K562 (cell line): ENCODE results near the gene RESF1.

Experiments
- EP300 ChIP-seq: IDR thresholded peaks from 2 replicates; pipeline ENCODE4 v1.6.1; 2012; ENCODE audit warnings: low read length, improper control_type of control experiment
- FOSL1 ChIP-seq: fragments of 200-800 bp; sonication (Bioruptor generic); conservative IDR thresholded peaks from 2 replicates; pipeline ENCODE4 v1.6.1; 2016; ENCODE audit warnings: missing genetic modification characterization, missing compliant biosample characterization
- NFRKB ChIP-seq: fragments of 450-650 bp; IDR thresholded peaks from 2 replicates; pipeline ENCODE4 v1.6.1; 2016; ENCODE audit warnings: low read depth
- OTX1 ChIP-seq: fragments of 450-650 bp; formaldehyde crosslinking; IDR thresholded peaks from 2 replicates; pipeline ENCODE4 v1.4.0; 2022; ENCODE audit warnings: mild to moderate bottlenecking
- POLR2A ChIP-seq: fragments of 450-650 bp; conservative IDR thresholded peaks from 2 replicates; pipeline ENCODE4 v1.6.1; 2016
- POLR2AphosphoS5 ChIP-seq: IDR thresholded peaks from 2 replicates; pipeline ENCODE4 v1.6.1; 2011; ENCODE audit warnings: mild to moderate bottlenecking, low read depth, low read length, moderate library complexity; ENCODE audit not compliant: control insufficient read depth, insufficient read depth
- SMC3 ChIP-seq: conservative IDR thresholded peaks from 2 replicates; pipeline ENCODE4 v1.6.1; 2011; ENCODE audit warnings: low read depth, low read length, improper control_type of control experiment; ENCODE audit not compliant: insufficient read depth
- SNAPC5 ChIP-seq: fragments of 250-450 bp; sonication (Bioruptor Pico); IDR thresholded peaks from 2 replicates; pipeline ENCODE4 v1.8.0; 2021; ENCODE audit warnings: moderate library complexity, mild to moderate bottlenecking, inconsistent platforms
- SP1 ChIP-seq: sonication (generic); formaldehyde crosslinking; IDR thresholded peaks from 2 replicates; pipeline ENCODE4 v1.8.1; 2022; ENCODE audit warnings: mild to moderate bottlenecking, missing genetic modification reagents
- TCF7L2 ChIP-seq: fragments of 150-350 bp; IDR thresholded peaks from 2 replicates; pipeline ENCODE4 v1.6.1; 2016; ENCODE audit warnings: low read depth, mild to moderate bottlenecking, low read length, moderate library complexity
- ZNF232 ChIP-seq: sonication (generic); formaldehyde crosslinking; IDR thresholded peaks from 2 replicates; pipeline ENCODE4 v1.8.0; 2022; ENCODE audit warnings: mild to moderate bottlenecking, missing genetic modification reagents
- ZNF274 ChIP-seq: IDR thresholded peaks from 2 replicates; pipeline ENCODE4 v1.6.1; 2011; ENCODE audit warnings: low read depth, mild to moderate bottlenecking, low read length, moderate library complexity, borderline replicate concordance
- TF ChIP-seq, protein P1 (sequence below), 3 experiments: IDR thresholded peaks in 2 of 3; conservative IDR thresholded peaks in 1 of 3; 2 replicates each; pipeline ENCODE4 v1.5.1; 2011 to 2012; ENCODE audit warnings: low read length in 3 of 3, mild to moderate bottlenecking in 3 of 3, control low read depth in 2 of 3, improper control_type of control experiment in 1 of 3, inconsistent platforms in 1 of 3, low read depth in 1 of 3, mixed read lengths in 1 of 3, moderate library complexity in 1 of 3; ENCODE audit not compliant: insufficient read depth in 2 of 3
- TF ChIP-seq, protein P2 (sequence below): sonication (generic); formaldehyde crosslinking; IDR thresholded peaks from 2 replicates; pipeline ENCODE4 v1.8.1; 2023; ENCODE audit warnings: mild to moderate bottlenecking, missing genetic modification reagents

GRCh38 chr12:31951008-31951407, 8.2 kb upstream of the RESF1 start:
- no peak for TF ChIP-seq SP1 (CRISPR knock-in tag)
- TF ChIP-seq, protein P1, sequence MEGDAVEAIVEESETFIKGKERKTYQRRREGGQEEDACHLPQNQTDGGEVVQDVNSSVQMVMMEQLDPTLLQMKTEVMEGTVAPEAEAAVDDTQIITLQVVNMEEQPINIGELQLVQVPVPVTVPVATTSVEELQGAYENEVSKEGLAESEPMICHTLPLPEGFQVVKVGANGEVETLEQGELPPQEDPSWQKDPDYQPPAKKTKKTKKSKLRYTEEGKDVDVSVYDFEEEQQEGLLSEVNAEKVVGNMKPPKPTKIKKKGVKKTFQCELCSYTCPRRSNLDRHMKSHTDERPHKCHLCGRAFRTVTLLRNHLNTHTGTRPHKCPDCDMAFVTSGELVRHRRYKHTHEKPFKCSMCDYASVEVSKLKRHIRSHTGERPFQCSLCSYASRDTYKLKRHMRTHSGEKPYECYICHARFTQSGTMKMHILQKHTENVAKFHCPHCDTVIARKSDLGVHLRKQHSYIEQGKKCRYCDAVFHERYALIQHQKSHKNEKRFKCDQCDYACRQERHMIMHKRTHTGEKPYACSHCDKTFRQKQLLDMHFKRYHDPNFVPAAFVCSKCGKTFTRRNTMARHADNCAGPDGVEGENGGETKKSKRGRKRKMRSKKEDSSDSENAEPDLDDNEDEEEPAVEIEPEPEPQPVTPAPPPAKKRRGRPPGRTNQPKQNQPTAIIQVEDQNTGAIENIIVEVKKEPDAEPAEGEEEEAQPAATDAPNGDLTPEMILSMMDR (IDR thresholded peaks at IDR 0.05 in 2 of 3, conservative IDR thresholded peaks at IDR 0.05 in 1 of 3; ENCODE audit: insufficient read depth in 2 of 3, low read depth in 1 of 3, low read length in 3 of 3) = no peak
- no peak for TF ChIP-seq POLR2AphosphoS5
- TF ChIP-seq, protein P2, sequence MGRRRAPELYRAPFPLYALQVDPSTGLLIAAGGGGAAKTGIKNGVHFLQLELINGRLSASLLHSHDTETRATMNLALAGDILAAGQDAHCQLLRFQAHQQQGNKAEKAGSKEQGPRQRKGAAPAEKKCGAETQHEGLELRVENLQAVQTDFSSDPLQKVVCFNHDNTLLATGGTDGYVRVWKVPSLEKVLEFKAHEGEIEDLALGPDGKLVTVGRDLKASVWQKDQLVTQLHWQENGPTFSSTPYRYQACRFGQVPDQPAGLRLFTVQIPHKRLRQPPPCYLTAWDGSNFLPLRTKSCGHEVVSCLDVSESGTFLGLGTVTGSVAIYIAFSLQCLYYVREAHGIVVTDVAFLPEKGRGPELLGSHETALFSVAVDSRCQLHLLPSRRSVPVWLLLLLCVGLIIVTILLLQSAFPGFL (CRISPR knock-in tag) = no peak
- no peak for TF ChIP-seq SNAPC5 (CRISPR knock-in tag)
- TF ChIP-seq ZNF232 (CRISPR knock-in tag) = no peak
- no peak for TF ChIP-seq SMC3
- no peak for TF ChIP-seq EP300
- TF ChIP-seq OTX1 (CRISPR knock-in tag) = no peak
- no peak for TF ChIP-seq FOSL1
- no peak for TF ChIP-seq TCF7L2
- TF ChIP-seq POLR2A = no peak
- no peak for TF ChIP-seq ZNF274
- no peak for TF ChIP-seq NFRKB
